Measurements from ENCODE around the gene RNF26. TPM values are rescaled to one million over a fixed set of nuclear protein-coding genes. Genes with fewer than 3 reads are reported as not detected.

The RNF26 gene
- total RNA-seq, 2 experiments from 2014 or later = 29.9 TPM

- ATAC-seq (no peak), DNase-seq (no peak)
- Mint-ChIP-seq H3K27ac (no peak overlapping the region), H3K27me3 (peaks cover 34% of the 10 kb centered on the region), H3K4me1 (peaks cover 13% of the 10 kb centered on the region), H3K36me3 (ENCODE audit: low read depth) (peaks cover 2% of the 10 kb centered on the region), H3K4me3 (no peak overlapping the region), H3K9me3 (ENCODE audit: low read depth) (no peaks in the 10 kb centered on the region)
- intact Hi-C loops (cut with DNase I, micrococcal nuclease) = no loop called here
- ChIA-PET POLR2A (no interaction called here), CTCF (interaction anchor here (1.0 to 4.3 kb wide), 4 partner anchors 8 to 132 kb away, joined by 4 to 25 read pairs (median 8); partner anchors contain the start of gene RNF26)
Observed at GRCh38 chr11:119342362-119343130, 8.2 kb downstream of the RNF26 start.

DNA sequence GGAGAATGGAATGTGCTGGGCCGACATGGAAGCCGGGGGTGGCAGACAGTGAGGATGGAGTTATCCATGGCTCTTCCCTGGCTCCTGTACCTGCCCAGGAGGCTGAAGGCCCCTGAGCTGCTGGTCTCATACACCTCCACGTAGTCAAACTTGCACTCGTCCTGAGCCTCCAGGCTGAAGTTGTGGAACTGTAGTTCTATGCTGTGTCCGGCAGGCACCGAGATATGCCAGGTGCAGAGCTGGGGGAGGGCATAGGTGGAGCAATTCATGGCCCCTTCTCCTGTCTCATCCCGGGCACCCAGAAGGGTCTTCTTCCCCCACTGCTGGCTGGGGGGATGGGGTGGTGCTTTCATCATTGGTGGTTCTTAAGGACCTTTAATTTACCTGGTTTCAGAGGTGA lies 9.4 kb downstream of the RNF26 start:
- H3K4me1 Mint-ChIP-seq = peaks cover 5% of the 10 kb centered on the region
- H3K27ac Mint-ChIP-seq = no peak overlapping the region
- intact Hi-C loops (cut with DNase I, micrococcal nuclease) = no loop called here
- no peak overlapping the region for H3K4me3 Mint-ChIP-seq
- DNase-seq (no peak), ATAC-seq (no peak)
- H3K27me3 Mint-ChIP-seq = peaks cover 33% of the 10 kb centered on the region
- H3K9me3 Mint-ChIP-seq (ENCODE audit: low read depth) = no peaks in the 10 kb centered on the region
- H3K36me3 Mint-ChIP-seq (ENCODE audit: low read depth) = peaks cover 2% of the 10 kb centered on the region
- ChIA-PET POLR2A (interaction anchor here (0.5 kb wide), 1 partner anchor 554 kb away, joined by 4 read pairs; no protein-coding TSS in a partner anchor), CTCF (interaction anchor here (0.8 to 4.3 kb wide), 4 partner anchors 9 to 131 kb away, joined by 3 to 25 read pairs (median 4); partner anchors contain the start of gene RNF26)

DNA sequence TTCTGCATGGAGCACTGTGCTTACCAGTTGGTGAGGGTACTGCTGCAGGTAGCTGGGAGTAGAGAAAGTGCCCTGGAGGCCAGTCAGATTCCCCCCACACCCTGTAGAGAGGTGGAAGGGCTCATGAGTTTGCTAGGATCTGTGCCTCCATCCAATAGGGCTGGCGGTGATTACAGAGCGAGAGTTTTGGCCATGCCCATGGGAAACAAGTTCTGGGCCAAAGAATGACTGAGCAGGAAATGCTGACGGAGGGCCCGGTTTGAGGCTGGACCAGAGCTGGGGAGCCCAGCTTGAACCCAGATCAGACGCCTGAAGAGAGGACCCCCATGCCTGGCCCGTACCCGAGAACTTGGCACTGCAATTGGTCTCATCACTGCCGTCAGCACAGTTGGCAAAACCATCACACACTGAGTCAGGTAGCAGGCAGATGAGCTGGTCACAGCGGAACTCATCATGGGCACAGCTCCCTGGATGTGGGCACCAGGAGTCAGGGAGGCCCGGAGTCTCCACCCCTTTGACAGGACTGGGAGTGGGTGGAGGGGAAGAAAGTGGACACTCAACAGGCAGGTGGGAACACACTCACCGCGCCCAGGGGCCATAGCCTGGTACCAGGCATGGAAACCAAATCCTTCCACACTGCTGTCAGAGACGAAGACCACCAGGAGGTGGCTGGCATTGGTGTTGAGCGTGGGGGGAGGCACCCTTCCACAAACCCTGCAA lies 10.1 kb downstream of the RNF26 start:
- no peak for DNase-seq
- intact Hi-C loops (cut with DNase I, micrococcal nuclease) = no loop called here
- Mint-ChIP-seq H3K36me3 (ENCODE audit: low read depth) (no peaks in the 10 kb centered on the region), H3K4me3 (no peak overlapping the region), H3K4me1 (peaks cover 5% of the 10 kb centered on the region), H3K27ac (no peak overlapping the region), H3K9me3 (ENCODE audit: low read depth) (no peaks in the 10 kb centered on the region), H3K27me3 (peaks cover 27% of the 10 kb centered on the region)
- POLR2A ChIA-PET = interaction anchor here (0.6 to 1.1 kb wide), 2 partner anchors 25 to 102 kb away, joined by 3 read pairs; no protein-coding TSS in a partner anchor
- CTCF ChIA-PET = interaction anchor here (0.8 to 4.3 kb wide), 2 partner anchors 11 to 38 kb away, joined by 3 to 25 read pairs; no protein-coding TSS in a partner anchor
- no peak for ATAC-seq

- ATAC-seq (no peak), DNase-seq (no peak)
- Mint-ChIP-seq H3K4me1 (peaks cover 9% of the 10 kb centered on the region), H3K27me3 (peaks cover 27% of the 10 kb centered on the region), H3K27ac (no peak overlapping the region), H3K9me3 (ENCODE audit: low read depth) (no peaks in the 10 kb centered on the region), H3K4me3 (no peak overlapping the region), H3K36me3 (ENCODE audit: low read depth) (no peaks in the 10 kb centered on the region)
- ChIA-PET CTCF (interaction anchor here (0.6 to 4.3 kb wide), 3 partner anchors 10 to 64 kb away, joined by 3 to 25 read pairs (median 5); no protein-coding TSS in a partner anchor), POLR2A (interaction anchor here (1.1 kb wide), 1 partner anchor 26 kb away, joined by 3 read pairs; no protein-coding TSS in a partner anchor)
- intact Hi-C loops (cut with DNase I, micrococcal nuclease) = no loop called here
Observed at GRCh38 chr11:119345685-119346084, 11.4 kb downstream of the RNF26 start.

GRCh38 chr11:119346605-119347004 lies 12.3 kb downstream of the RNF26 start, which contains the start of gene MFRP:
MFRP (minus strand) TSS chr11:119346705; CDS start chr11:119346513, 192 bp downstream.
- ChIA-PET CTCF (no interaction called here), POLR2A (no interaction called here)
- Mint-ChIP-seq H3K4me1 (peaks cover 4% of the 10 kb centered on the region), H3K27ac (no peak within 1 kb of the TSS), H3K4me3 (no peak within 1 kb of the TSS), H3K27me3 (peaks cover 26% of the 10 kb centered on the region), H3K9me3 (ENCODE audit: low read depth) (no peaks in the 10 kb centered on the region), H3K36me3 (ENCODE audit: low read depth) (no peaks in the 10 kb centered on the region)
- DNase-seq (no peak), ATAC-seq (no peak)
- intact Hi-C loops (cut with DNase I, micrococcal nuclease) = no loop called here

- ChIA-PET CTCF (interaction anchor here (0.6 to 3.9 kb wide), 8 partner anchors 8 to 128 kb away, joined by 3 to 23 read pairs (median 3); no protein-coding TSS in a partner anchor), POLR2A (no interaction called here)
- no peak for ATAC-seq
- Mint-ChIP-seq H3K9me3 (ENCODE audit: low read depth) (no peaks in the 10 kb centered on the region), H3K36me3 (ENCODE audit: low read depth) (no peaks in the 10 kb centered on the region), H3K4me3 (no peak overlapping the region), H3K27ac (no peak overlapping the region), H3K27me3 (peaks cover 26% of the 10 kb centered on the region), H3K4me1 (peaks cover 4% of the 10 kb centered on the region)
- no peak for DNase-seq
- intact Hi-C loops (cut with DNase I, micrococcal nuclease) = no loop called here
Observed at GRCh38 chr11:119347242-119347641, 12.9 kb downstream of the RNF26 start.

- peaks cover 26% of the 10 kb centered on the region for H3K27me3 Mint-ChIP-seq
- intact Hi-C loops (cut with DNase I, micrococcal nuclease) = no loop called here
- H3K36me3 Mint-ChIP-seq (ENCODE audit: low read depth) = no peaks in the 10 kb centered on the region
- CTCF ChIA-PET = interaction anchor here (0.6 to 3.9 kb wide), 10 partner anchors 8 to 128 kb away, joined by 3 to 23 read pairs (median 3); no protein-coding TSS in a partner anchor
- no peaks in the 10 kb centered on the region for H3K9me3 Mint-ChIP-seq (ENCODE audit: low read depth)
- POLR2A ChIA-PET = interaction anchor here (0.6 kb wide), 1 partner anchor 138 kb away, joined by 6 read pairs; no protein-coding TSS in a partner anchor
- no peak overlapping the region for H3K27ac Mint-ChIP-seq
- no peak overlapping the region for H3K4me3 Mint-ChIP-seq
- H3K4me1 Mint-ChIP-seq = peaks cover 4% of the 10 kb centered on the region
- DNase-seq (no peak), ATAC-seq (no peak)
Observed at GRCh38 chr11:119347940-119348605, 13.7 kb downstream of the RNF26 start.

DNA sequence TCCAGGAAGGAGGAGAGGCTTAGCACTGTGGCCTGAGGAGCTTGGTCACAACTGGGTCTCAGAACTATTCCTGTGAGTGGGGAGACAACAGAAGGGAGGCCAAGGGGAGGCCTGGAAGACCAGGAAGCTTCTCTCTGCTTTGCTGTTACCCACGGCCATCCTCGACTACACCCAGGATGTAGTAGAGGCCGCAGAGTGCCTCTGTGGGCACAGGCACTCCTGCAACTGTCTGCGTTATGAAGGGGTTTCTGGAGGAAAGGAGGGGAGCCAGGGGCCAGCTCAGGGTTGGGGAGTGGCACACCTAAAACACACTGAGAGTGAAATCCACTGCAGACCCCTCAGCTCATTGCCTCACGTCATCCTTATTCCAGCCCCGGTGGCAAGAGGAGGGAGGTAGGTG lies 16.0 kb downstream of the RNF26 start:
- DNase-seq = no peak
- H3K27ac Mint-ChIP-seq = no peak overlapping the region
- CTCF ChIA-PET = interaction anchor here (0.6 to 3.9 kb wide), 4 partner anchors 11 to 82 kb away, joined by 3 to 23 read pairs (median 4); partner anchors contain the start of gene USP2
- H3K4me3 Mint-ChIP-seq = no peak overlapping the region
- intact Hi-C loops (cut with DNase I, micrococcal nuclease) = no loop called here
- no peaks in the 10 kb centered on the region for H3K9me3 Mint-ChIP-seq (ENCODE audit: low read depth)
- peaks cover 29% of the 10 kb centered on the region for H3K27me3 Mint-ChIP-seq
- no peak for ATAC-seq
- H3K36me3 Mint-ChIP-seq (ENCODE audit: low read depth) = no peaks in the 10 kb centered on the region
- peaks cover 4% of the 10 kb centered on the region for H3K4me1 Mint-ChIP-seq
- POLR2A ChIA-PET = no interaction called here

DNA sequence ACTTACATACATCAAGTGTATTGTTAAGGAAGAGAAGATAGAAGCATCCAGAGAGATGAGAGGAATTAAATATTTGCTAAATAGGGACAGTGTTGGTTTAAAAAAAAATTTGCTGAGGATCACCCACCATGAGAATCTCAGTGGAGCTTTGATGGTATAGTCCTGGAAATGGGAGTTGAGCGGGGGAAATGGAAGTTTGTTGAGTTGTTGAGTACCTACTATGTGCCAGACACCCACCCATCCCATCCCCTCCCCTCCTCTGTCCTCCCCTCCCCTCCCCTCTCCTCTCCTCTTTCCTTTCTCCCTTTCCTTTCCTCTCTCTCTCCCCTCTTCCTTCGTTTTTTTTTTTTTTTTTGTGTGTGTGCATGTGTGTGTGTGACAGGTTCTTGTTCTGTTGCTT lies 16.9 kb downstream of the RNF26 start:
- H3K9me3 Mint-ChIP-seq (ENCODE audit: low read depth) = no peaks in the 10 kb centered on the region
- no peak for ATAC-seq
- no peaks in the 10 kb centered on the region for H3K36me3 Mint-ChIP-seq (ENCODE audit: low read depth)
- peaks cover 34% of the 10 kb centered on the region for H3K27me3 Mint-ChIP-seq
- peaks cover 7% of the 10 kb centered on the region for H3K4me1 Mint-ChIP-seq
- POLR2A ChIA-PET = no interaction called here
- no peak for DNase-seq
- no peak overlapping the region for H3K27ac Mint-ChIP-seq
- intact Hi-C loops (cut with DNase I, micrococcal nuclease) = no loop called here
- CTCF ChIA-PET = interaction anchor here (1.5 to 3.9 kb wide), 2 partner anchors 12 to 30 kb away, joined by 4 to 23 read pairs; partner anchors contain the start of gene USP2
- H3K4me3 Mint-ChIP-seq = no peak overlapping the region

- CTCF ChIA-PET = interaction anchor here (0.8 to 1.6 kb wide), 3 partner anchors 15 to 121 kb away, joined by 3 to 7 read pairs (median 6); no protein-coding TSS in a partner anchor
- H3K4me1 Mint-ChIP-seq = peaks cover 10% of the 10 kb centered on the region
- H3K27me3 Mint-ChIP-seq = peaks cover 32% of the 10 kb centered on the region
- DNase-seq (no peak), ATAC-seq (no peak)
- intact Hi-C loops (cut with DNase I, micrococcal nuclease) = no loop called here
- no peak overlapping the region for H3K27ac Mint-ChIP-seq
- no peaks in the 10 kb centered on the region for H3K36me3 Mint-ChIP-seq (ENCODE audit: low read depth)
- POLR2A ChIA-PET = no interaction called here
- H3K4me3 Mint-ChIP-seq = no peak overlapping the region
- no peaks in the 10 kb centered on the region for H3K9me3 Mint-ChIP-seq (ENCODE audit: low read depth)
Observed at GRCh38 chr11:119352857-119353260, 18.5 kb downstream of the RNF26 start.
